Panc1 (cell line): ENCODE measurements around the gene DLGAP4. TPM values are rescaled to one million over a fixed set of nuclear protein-coding genes. Genes with fewer than 3 reads are reported as not detected.

Experiments used
- ATAC-seq: fragments of 200-7000 bp; cut with Tn5 transposase; 2 replicates; pipeline ENCODE4 v1.9.1; 2020; ENCODE audit warnings: mild to moderate bottlenecking, moderate library complexity
- BruUV-seq: library from RNA; stranded (reverse); fragments of 400-500 nt; replicated peaks from 2 replicates; lab custom pipeline; 2021; lab: Mats Ljungman, UMichigan
- CTCF ChIA-PET: fragments of 300-600 bp; sonication (Branson Sonifier 250); formaldehyde crosslinking; loops from one replicate; lab custom pipeline; 2022; ENCODE audit warnings: antibody characterized with exemption; lab: Charles Lee
- POLR2A ChIA-PET: fragments of 300-600 bp; sonication (Branson Sonifier 250); formaldehyde crosslinking; loops from one replicate; lab custom pipeline; 2022; ENCODE audit warnings: antibody characterized with exemption; lab: Charles Lee
- DNase-seq: peaks from one replicate; pipeline ENCODE4 v3.0.0-alpha.2; 2010; ENCODE audit warnings: low read depth, low spot score
- H3K27ac ChIP-seq: 2 replicates; pipeline ENCODE4 v1.5.1; 2011; ENCODE audit warnings: mild to moderate bottlenecking, low read length, inconsistent platforms
- H3K27me3 ChIP-seq: fragments of 200-500 bp; sonication (Bioruptor generic); 2 replicates; pipeline ENCODE4 v1.6.0; 2014; ENCODE audit warnings: low read length, inconsistent platforms; ENCODE audit not compliant: control insufficient read depth, insufficient read depth
- H3K36me3 ChIP-seq: fragments of 200-500 bp; sonication (Bioruptor generic); 2 replicates; pipeline ENCODE4 v1.5.1; 2014; ENCODE audit warnings: inconsistent platforms, mild to moderate bottlenecking, low read length, moderate library complexity; ENCODE audit not compliant: control insufficient read depth, insufficient read depth
- H3K4me1 ChIP-seq: 2 replicates; pipeline ENCODE4 v1.5.1; 2011; ENCODE audit warnings: inconsistent platforms, mild to moderate bottlenecking, low read length, moderate library complexity; ENCODE audit not compliant: control insufficient read depth, insufficient read depth
- H3K4me3 ChIP-seq, 2 experiments: 2 replicates each; pipeline ENCODE4 v1.5.1; 2011 to 2012; ENCODE audit warnings: low read depth in 2 of 2, low read length in 2 of 2, mild to moderate bottlenecking in 2 of 2, inconsistent platforms in 1 of 2, moderate library complexity in 1 of 2
- H3K9me3 ChIP-seq: fragments of 200-500 bp; sonication (Bioruptor generic); 2 replicates; pipeline ENCODE4 v1.5.1; 2014; ENCODE audit warnings: low read depth, mild to moderate bottlenecking, inconsistent platforms, low read length, moderate library complexity; ENCODE audit not compliant: control insufficient read depth, insufficient read depth
- POLR2AphosphoS5 ChIP-seq: IDR thresholded peaks from 2 replicates; pipeline ENCODE4 v1.6.1; 2012; ENCODE audit warnings: mild to moderate bottlenecking, low read depth, low read length, moderate library complexity
- SIN3A ChIP-seq: IDR thresholded peaks from 2 replicates; pipeline ENCODE4 v1.6.1; 2012; ENCODE audit warnings: low read depth, mild to moderate bottlenecking, low read length, moderate library complexity, borderline replicate concordance; ENCODE audit not compliant: insufficient read depth
- TCF7L2 ChIP-seq: IDR thresholded peaks from 2 replicates; pipeline ENCODE4 v1.6.1; 2011; ENCODE audit warnings: mild to moderate bottlenecking, low read depth, low read length, inconsistent platforms
- in situ Hi-C: cut with HindIII; loops from 2 replicates; pipeline ENCODE4 v1.10.0; 2016; ENCODE audit warnings: low sequenced_read_pairs, low pct_unique_long_range_greater_than_20kb
- intact Hi-C: fragments of 100-400 bp; cut with micrococcal nuclease; formaldehyde crosslinking; loops from one replicate; pipeline ENCODE4 v1.10.0; 2022; ENCODE audit not compliant: unreplicated experiment
- total RNA-seq: library from RNA; stranded (reverse); gene quantifications from one replicate; pipeline ENCODE4 v1.2.1, GENCODE V29; 2021; ENCODE audit not compliant: unreplicated experiment
- TF ChIP-seq, protein P1 (sequence below): fragments of 450-650 bp; IDR thresholded peaks from 2 replicates; pipeline ENCODE4 v1.5.1; 2017; ENCODE audit warnings: mild to moderate bottlenecking
- TF ChIP-seq, protein P2 (sequence below), 2 experiments: IDR thresholded peaks; 2 replicates each; pipeline ENCODE4 v1.6.1; 2011 to 2012; ENCODE audit warnings: low read depth in 2 of 2, control low read depth in 1 of 2, low read length in 1 of 2, mild to moderate bottlenecking in 1 of 2, moderate library complexity in 1 of 2; ENCODE audit not compliant: insufficient read depth in 1 of 2

DLGAP4 gene
- total RNA-seq, 1 experiment from 2014 or later: 52.5 TPM

DNA sequence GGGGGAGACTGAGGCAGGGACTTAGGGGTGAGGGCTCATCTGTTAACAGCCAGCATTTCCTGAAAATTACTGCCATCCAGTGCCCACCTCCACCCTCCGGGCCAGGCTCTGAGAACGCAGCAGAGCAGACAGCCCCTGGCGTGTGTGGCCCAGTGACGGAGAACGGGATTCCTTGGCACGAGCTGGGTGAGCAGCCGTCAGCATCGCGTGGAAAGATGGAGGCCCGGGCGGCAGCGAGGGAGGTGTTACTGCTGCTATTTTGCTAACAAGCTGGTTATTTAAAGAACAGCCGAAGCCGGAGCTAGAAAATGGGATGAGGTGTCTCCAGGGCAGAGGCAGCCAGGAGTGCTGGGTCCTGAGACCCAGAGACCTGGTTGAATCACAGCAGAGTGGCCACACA is 62.7 kb downstream of the DLGAP4 start:
- in situ Hi-C loops (no loop called here), intact Hi-C loops (no loop called here)
- BruUV-seq: no TSS peak
- DNase-seq (no peak), ATAC-seq (no peak)
- no peak overlapping the region for H3K4me3 ChIP-seq
- no peaks in the 10 kb centered on the region for H3K4me1 ChIP-seq
- H3K9me3 ChIP-seq: no peaks in the 10 kb centered on the region
- no peak overlapping the region for H3K27ac ChIP-seq
- TF ChIP-seq POLR2AphosphoS5: no peak
- TF ChIP-seq SIN3A: no peak
- CTCF ChIA-PET: no interaction called here
- no peaks in the 10 kb centered on the region for H3K27me3 ChIP-seq
- POLR2A ChIA-PET: no interaction called here
- no peaks in the 10 kb centered on the region for H3K36me3 ChIP-seq

DNA sequence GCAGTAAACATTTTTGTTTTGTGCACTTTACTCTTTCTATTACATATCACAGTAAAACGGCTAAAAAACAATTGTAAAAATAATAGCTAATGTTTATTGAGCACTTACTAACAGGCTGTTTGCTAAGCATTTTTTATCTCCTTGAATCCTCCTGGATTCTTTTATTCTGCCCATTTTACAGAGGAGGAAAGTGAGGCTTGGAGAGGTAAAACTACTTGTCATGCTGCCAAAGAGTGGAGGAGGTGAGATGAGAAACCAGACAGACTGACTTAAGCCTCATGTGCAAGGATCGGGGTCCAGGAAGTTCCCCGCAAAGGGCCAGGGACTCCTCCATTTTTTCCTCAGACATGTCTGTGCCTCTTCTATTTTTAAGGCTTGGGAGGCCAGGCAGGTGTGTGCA is 63.6 kb downstream of the DLGAP4 start:
- POLR2A ChIA-PET: no interaction called here
- Histone ChIP-seq H3K9me3 (no peaks in the 10 kb centered on the region), H3K4me1 (no peaks in the 10 kb centered on the region), H3K27me3 (no peaks in the 10 kb centered on the region), H3K4me3 (no peak overlapping the region), H3K36me3 (no peaks in the 10 kb centered on the region), H3K27ac (no peak overlapping the region)
- CTCF ChIA-PET: no interaction called here
- TF ChIP-seq, protein P1, sequence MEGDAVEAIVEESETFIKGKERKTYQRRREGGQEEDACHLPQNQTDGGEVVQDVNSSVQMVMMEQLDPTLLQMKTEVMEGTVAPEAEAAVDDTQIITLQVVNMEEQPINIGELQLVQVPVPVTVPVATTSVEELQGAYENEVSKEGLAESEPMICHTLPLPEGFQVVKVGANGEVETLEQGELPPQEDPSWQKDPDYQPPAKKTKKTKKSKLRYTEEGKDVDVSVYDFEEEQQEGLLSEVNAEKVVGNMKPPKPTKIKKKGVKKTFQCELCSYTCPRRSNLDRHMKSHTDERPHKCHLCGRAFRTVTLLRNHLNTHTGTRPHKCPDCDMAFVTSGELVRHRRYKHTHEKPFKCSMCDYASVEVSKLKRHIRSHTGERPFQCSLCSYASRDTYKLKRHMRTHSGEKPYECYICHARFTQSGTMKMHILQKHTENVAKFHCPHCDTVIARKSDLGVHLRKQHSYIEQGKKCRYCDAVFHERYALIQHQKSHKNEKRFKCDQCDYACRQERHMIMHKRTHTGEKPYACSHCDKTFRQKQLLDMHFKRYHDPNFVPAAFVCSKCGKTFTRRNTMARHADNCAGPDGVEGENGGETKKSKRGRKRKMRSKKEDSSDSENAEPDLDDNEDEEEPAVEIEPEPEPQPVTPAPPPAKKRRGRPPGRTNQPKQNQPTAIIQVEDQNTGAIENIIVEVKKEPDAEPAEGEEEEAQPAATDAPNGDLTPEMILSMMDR: no peak
- TF ChIP-seq, protein P2, sequence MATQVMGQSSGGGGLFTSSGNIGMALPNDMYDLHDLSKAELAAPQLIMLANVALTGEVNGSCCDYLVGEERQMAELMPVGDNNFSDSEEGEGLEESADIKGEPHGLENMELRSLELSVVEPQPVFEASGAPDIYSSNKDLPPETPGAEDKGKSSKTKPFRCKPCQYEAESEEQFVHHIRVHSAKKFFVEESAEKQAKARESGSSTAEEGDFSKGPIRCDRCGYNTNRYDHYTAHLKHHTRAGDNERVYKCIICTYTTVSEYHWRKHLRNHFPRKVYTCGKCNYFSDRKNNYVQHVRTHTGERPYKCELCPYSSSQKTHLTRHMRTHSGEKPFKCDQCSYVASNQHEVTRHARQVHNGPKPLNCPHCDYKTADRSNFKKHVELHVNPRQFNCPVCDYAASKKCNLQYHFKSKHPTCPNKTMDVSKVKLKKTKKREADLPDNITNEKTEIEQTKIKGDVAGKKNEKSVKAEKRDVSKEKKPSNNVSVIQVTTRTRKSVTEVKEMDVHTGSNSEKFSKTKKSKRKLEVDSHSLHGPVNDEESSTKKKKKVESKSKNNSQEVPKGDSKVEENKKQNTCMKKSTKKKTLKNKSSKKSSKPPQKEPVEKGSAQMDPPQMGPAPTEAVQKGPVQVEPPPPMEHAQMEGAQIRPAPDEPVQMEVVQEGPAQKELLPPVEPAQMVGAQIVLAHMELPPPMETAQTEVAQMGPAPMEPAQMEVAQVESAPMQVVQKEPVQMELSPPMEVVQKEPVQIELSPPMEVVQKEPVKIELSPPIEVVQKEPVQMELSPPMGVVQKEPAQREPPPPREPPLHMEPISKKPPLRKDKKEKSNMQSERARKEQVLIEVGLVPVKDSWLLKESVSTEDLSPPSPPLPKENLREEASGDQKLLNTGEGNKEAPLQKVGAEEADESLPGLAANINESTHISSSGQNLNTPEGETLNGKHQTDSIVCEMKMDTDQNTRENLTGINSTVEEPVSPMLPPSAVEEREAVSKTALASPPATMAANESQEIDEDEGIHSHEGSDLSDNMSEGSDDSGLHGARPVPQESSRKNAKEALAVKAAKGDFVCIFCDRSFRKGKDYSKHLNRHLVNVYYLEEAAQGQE (IDR thresholded peaks at IDR 0.05; ENCODE audit: insufficient read depth in 1 of 2, low read depth in 2 of 2, low read length in 1 of 2): no peak
- no peak for TF ChIP-seq TCF7L2
- TF ChIP-seq SIN3A: no peak
- no peak for TF ChIP-seq POLR2AphosphoS5
- intact Hi-C loops (no loop called here), in situ Hi-C loops (no loop called here)
- no peak for DNase-seq
- no peak for ATAC-seq
- no TSS peak for BruUV-seq

DNA sequence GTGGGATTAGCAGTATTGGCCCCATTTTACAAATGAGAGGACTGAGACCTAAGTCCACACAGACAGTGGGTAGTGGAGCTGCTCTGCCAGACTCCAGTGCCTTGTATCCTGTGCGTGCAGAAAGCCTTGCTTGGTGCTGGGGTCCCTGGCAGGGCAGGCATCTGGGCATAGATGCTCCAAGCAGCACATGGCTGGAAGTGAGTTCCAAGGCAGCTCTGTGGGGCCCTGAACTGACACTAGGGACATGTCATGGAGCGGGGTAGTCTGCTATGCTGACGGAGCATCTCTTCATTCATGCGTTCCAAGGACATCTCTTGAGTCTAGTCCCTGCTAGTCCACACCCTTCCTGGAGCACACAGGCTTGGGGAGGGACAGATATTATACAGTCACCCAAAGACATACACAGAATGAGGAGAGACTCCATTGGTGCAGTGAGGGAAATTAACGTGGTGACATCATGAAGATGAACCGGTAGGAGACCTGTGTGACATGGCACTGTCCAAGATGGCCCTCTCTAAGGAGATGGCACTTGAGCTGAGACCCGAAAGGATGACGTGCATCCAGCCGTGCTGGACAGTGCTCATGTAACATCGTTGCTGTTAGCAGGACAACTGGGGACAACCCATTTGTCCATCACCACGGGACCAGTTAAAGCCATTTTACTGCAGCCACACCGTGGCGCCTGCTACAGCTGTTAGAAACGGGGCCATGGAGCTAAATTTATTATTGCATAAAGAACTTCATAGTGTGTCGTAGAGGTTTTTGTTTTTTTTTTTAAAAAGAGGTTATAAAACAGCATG is 65.1 kb downstream of the DLGAP4 start:
- intact Hi-C loops: no loop called here
- CTCF ChIA-PET: no interaction called here
- Histone ChIP-seq H3K4me1 (no peaks in the 10 kb centered on the region), H3K4me3 (no peak overlapping the region), H3K27ac (no peak overlapping the region), H3K27me3 (0 out of 2 replicates have a peak, but pooled peaks cover 2% of the 10 kb centered on the region), H3K36me3 (no peaks in the 10 kb centered on the region), H3K9me3 (no peaks in the 10 kb centered on the region)
- no peak for DNase-seq
- TF ChIP-seq, protein P2 (IDR thresholded peaks at IDR 0.05; ENCODE audit: insufficient read depth in 1 of 2, low read depth in 2 of 2, low read length in 1 of 2): no peak
- TF ChIP-seq POLR2AphosphoS5 (no peak), TCF7L2 (no peak), SIN3A (no peak)
- TF ChIP-seq, protein P1: no peak
- POLR2A ChIA-PET: no interaction called here
- BruUV-seq: no TSS peak
- in situ Hi-C loops: no loop called here
- no peak for ATAC-seq
